HG03439 (cell line): ENCODE results near the gene LGALS3BP.

Experiments
- ATAC-seq: cut with Tn5 transposase; IDR thresholded peaks from one replicate; pipeline ENCODE4 v1.9.1; 2021; ENCODE audit warnings: mild to moderate bottlenecking, moderate library complexity; ENCODE audit not compliant: unreplicated experiment

The LGALS3BP gene

DNA sequence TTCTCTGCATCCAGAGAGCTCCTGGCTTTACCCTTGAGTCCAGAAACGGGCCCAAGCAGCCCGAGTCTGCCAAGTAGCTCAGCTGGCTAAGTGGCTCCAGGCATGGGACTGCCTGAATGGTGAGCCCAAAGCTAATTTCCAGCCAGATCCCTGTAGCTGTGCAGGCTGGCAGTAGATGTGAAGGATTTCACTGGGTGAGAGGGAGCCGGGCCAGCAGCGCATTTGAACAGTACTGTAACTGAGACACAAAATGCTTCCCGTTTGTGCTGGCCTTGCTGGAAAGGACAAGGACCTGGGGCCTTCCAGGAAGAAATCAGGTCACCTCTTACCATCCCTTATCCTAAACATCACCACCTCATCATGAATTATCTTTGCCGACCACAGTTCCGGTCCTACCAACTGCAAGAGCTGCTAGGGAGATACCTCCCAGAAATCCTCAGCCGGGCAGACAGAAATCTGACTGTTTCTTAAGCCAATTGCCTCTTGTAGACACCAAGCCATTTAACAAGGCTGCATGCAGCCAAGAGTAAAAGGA, 58.2 kb downstream of the LGALS3BP start:
- no peak for ATAC-seq
